Measurements from ENCODE around the gene DHFR2. TPM values are rescaled to one million over a fixed set of nuclear protein-coding genes. Genes with fewer than 3 reads are reported as not detected.

Gene DHFR2
- total and polyA plus RNA-seq, 9 of the 15 experiments (the other 6 are each of a cell fraction or from before 2014, with no cell fraction given): 0.64 to 1.7 (median 1.4) TPM

DNA sequence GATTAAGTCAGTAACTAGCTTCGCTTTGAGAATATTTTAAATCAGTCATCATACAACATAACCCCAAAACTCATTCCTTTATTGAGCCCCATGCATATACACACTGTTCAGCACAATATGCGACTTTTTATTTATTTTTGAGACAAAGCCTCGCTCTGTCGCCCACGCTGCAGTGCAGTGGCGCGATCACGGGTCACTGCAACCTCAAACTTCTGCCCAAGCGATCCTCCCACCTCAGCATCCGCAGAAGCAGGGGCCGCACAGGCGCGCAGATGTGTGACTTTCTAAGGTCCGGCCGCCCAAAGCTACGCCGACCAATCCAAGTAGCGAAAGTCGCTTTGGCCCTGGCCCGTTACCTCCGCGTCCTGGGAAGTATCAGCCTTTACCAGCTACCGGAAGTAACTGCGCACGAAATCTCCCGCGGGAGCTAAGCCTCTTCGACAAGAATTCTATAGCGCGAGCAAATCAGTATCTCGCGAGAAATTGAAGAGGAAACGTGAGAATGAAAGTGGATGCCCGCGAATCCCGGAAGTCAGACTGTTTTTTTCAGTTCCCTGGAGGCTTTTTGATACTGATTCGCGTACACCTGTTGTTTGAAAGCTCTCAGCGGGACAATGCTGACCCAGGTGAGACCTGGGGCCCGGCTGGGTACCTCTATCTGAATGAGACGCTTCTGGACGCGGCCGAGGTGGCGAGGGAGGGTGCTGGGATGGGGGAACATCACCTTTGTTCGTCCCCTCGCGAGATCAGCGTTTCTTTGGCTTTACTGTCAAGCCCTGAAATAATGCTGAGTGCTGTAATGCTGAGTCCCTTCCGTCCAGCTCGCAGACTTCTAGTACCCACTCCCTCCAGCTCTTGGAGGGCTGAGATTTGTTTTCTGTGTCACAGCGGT is at the start of gene DHFR2, which contains the start of gene NSUN3 (continued):
- TF ChIP-seq XRCC5 (IDR thresholded peaks at IDR 0.05; ENCODE audit: low read depth, low read length) (no peak), NR4A1 (CRISPR knock-in tag; IDR thresholded peaks at IDR 0.05) (no peak), NR4A1 (tag; IDR thresholded peaks at IDR 0.05) (no peak), TCFL5 (CRISPR knock-in tag; conservative IDR thresholded peaks at IDR 0.05) (no peak), TFAM (CRISPR knock-in tag; conservative IDR thresholded peaks at IDR 0.05) (no peak), ZNF408 (CRISPR knock-in tag; IDR thresholded peaks at IDR 0.05; ENCODE audit: low read depth) (no peak), ADNP (tag; IDR thresholded peaks at IDR 0.05) (no peak), ZNF134 (CRISPR knock-in tag; conservative IDR thresholded peaks at IDR 0.05) (no peak)
- TF ChIP-seq, protein P1, sequence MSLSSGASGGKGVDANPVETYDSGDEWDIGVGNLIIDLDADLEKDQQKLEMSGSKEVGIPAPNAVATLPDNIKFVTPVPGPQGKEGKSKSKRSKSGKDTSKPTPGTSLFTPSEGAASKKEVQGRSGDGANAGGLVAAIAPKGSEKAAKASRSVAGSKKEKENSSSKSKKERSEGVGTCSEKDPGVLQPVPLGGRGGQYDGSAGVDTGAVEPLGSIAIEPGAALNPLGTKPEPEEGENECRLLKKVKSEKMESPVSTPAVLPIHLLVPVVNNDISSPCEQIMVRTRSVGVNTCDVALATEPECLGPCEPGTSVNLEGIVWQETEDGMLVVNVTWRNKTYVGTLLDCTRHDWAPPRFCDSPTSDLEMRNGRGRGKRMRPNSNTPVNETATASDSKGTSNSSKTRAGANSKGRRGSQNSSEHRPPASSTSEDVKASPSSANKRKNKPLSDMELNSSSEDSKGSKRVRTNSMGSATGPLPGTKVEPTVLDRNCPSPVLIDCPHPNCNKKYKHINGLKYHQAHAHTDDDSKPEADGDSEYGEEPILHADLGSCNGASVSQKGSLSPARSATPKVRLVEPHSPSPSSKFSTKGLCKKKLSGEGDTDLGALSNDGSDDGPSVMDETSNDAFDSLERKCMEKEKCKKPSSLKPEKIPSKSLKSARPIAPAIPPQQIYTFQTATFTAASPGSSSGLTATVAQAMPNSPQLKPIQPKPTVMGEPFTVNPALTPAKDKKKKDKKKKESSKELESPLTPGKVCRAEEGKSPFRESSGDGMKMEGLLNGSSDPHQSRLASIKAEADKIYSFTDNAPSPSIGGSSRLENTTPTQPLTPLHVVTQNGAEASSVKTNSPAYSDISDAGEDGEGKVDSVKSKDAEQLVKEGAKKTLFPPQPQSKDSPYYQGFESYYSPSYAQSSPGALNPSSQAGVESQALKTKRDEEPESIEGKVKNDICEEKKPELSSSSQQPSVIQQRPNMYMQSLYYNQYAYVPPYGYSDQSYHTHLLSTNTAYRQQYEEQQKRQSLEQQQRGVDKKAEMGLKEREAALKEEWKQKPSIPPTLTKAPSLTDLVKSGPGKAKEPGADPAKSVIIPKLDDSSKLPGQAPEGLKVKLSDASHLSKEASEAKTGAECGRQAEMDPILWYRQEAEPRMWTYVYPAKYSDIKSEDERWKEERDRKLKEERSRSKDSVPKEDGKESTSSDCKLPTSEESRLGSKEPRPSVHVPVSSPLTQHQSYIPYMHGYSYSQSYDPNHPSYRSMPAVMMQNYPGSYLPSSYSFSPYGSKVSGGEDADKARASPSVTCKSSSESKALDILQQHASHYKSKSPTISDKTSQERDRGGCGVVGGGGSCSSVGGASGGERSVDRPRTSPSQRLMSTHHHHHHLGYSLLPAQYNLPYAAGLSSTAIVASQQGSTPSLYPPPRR (CRISPR knock-in tag; IDR thresholded peaks at IDR 0.05; ENCODE audit: borderline replicate concordance): no peak
- TF ChIP-seq, protein P2, sequence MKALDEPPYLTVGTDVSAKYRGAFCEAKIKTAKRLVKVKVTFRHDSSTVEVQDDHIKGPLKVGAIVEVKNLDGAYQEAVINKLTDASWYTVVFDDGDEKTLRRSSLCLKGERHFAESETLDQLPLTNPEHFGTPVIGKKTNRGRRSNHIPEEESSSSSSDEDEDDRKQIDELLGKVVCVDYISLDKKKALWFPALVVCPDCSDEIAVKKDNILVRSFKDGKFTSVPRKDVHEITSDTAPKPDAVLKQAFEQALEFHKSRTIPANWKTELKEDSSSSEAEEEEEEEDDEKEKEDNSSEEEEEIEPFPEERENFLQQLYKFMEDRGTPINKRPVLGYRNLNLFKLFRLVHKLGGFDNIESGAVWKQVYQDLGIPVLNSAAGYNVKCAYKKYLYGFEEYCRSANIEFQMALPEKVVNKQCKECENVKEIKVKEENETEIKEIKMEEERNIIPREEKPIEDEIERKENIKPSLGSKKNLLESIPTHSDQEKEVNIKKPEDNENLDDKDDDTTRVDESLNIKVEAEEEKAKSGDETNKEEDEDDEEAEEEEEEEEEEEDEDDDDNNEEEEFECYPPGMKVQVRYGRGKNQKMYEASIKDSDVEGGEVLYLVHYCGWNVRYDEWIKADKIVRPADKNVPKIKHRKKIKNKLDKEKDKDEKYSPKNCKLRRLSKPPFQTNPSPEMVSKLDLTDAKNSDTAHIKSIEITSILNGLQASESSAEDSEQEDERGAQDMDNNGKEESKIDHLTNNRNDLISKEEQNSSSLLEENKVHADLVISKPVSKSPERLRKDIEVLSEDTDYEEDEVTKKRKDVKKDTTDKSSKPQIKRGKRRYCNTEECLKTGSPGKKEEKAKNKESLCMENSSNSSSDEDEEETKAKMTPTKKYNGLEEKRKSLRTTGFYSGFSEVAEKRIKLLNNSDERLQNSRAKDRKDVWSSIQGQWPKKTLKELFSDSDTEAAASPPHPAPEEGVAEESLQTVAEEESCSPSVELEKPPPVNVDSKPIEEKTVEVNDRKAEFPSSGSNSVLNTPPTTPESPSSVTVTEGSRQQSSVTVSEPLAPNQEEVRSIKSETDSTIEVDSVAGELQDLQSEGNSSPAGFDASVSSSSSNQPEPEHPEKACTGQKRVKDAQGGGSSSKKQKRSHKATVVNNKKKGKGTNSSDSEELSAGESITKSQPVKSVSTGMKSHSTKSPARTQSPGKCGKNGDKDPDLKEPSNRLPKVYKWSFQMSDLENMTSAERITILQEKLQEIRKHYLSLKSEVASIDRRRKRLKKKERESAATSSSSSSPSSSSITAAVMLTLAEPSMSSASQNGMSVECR (CRISPR knock-in tag; IDR thresholded peaks at IDR 0.05): no peak
- TF ChIP-seq, protein P3, sequence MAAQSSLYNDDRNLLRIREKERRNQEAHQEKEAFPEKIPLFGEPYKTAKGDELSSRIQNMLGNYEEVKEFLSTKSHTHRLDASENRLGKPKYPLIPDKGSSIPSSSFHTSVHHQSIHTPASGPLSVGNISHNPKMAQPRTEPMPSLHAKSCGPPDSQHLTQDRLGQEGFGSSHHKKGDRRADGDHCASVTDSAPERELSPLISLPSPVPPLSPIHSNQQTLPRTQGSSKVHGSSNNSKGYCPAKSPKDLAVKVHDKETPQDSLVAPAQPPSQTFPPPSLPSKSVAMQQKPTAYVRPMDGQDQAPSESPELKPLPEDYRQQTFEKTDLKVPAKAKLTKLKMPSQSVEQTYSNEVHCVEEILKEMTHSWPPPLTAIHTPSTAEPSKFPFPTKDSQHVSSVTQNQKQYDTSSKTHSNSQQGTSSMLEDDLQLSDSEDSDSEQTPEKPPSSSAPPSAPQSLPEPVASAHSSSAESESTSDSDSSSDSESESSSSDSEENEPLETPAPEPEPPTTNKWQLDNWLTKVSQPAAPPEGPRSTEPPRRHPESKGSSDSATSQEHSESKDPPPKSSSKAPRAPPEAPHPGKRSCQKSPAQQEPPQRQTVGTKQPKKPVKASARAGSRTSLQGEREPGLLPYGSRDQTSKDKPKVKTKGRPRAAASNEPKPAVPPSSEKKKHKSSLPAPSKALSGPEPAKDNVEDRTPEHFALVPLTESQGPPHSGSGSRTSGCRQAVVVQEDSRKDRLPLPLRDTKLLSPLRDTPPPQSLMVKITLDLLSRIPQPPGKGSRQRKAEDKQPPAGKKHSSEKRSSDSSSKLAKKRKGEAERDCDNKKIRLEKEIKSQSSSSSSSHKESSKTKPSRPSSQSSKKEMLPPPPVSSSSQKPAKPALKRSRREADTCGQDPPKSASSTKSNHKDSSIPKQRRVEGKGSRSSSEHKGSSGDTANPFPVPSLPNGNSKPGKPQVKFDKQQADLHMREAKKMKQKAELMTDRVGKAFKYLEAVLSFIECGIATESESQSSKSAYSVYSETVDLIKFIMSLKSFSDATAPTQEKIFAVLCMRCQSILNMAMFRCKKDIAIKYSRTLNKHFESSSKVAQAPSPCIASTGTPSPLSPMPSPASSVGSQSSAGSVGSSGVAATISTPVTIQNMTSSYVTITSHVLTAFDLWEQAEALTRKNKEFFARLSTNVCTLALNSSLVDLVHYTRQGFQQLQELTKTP (IDR thresholded peaks at IDR 0.05; ENCODE audit: low read depth in 1 of 2, partially characterized antibody in 2 of 2): no peak

All from K562 (cell line).